Endothelial cell of umbilical vein (primary cell): ENCODE results near the gene TMEM132E. TPM values are rescaled to one million over a fixed set of nuclear protein-coding genes. Genes with fewer than 3 reads are reported as not detected.

Experiments
- BruUV-seq: library from RNA; stranded (reverse); fragments of 400-500 nt; replicated peaks from 2 replicates; lab custom pipeline; 2021; lab: Mats Ljungman, UMichigan
- CTCF ChIA-PET: fragments of 300-600, 350-600 bp; sonication (Branson Sonifier 250); formaldehyde crosslinking; loops from one replicate; lab custom pipeline; 2021; ENCODE audit warnings: antibody characterized with exemption, inconsistent platforms; lab: Charles Lee
- POLR2A ChIA-PET: fragments of 300-600, 350-600 bp; sonication (Branson Sonifier 250); formaldehyde crosslinking; loops from one replicate; lab custom pipeline; 2021; ENCODE audit warnings: antibody characterized with exemption, inconsistent platforms; lab: Charles Lee
- DNase-seq: peaks from one replicate; pipeline ENCODE4 v3.0.0-alpha.2; 2011; ENCODE audit warnings: low read depth, low spot score
- FAIRE-seq: peaks from 2 replicates; lab custom pipeline; 2011; peaks lifted over from hg19 to GRCh38; lab: Jason Lieb, UNC
- H2AFZ ChIP-seq: 2 replicates; pipeline ENCODE4 v1.6.0; 2012; ENCODE audit warnings: low read depth, low read length, control low read depth, inconsistent platforms
- H3K27ac ChIP-seq: 2 replicates; pipeline ENCODE4 v1.5.1; 2011; ENCODE audit warnings: low read depth, mild to moderate bottlenecking, control low read depth, low read length, moderate library complexity; ENCODE audit not compliant: insufficient read depth
- H3K27me3 ChIP-seq, 2 experiments: 2 replicates each; pipeline versions ENCODE4 v1.6.0 to v1.6.1; 2011; ENCODE audit warnings: low read length in 2 of 2, mixed read lengths in 1 of 2; ENCODE audit not compliant: control insufficient read depth in 2 of 2, insufficient read depth in 2 of 2
- H3K36me3 ChIP-seq, 2 experiments: 2 replicates in 1 of 2; 3 replicates in 1 of 2; pipeline ENCODE4 v1.5.1; 2011; ENCODE audit warnings: low read length in 2 of 2, mild to moderate bottlenecking in 1 of 2, moderate library complexity in 1 of 2; ENCODE audit not compliant: control insufficient read depth in 2 of 2, insufficient read depth in 2 of 2; ENCODE audit errors: extremely low read depth in 1 of 2
- H3K4me1 ChIP-seq: 3 replicates; pipeline ENCODE4 v1.5.1; 2011; ENCODE audit warnings: mild to moderate bottlenecking, low read length; ENCODE audit not compliant: control insufficient read depth, insufficient read depth; ENCODE audit errors: extremely low read depth
- H3K4me2 ChIP-seq: 2 replicates; pipeline ENCODE4 v1.6.1; 2011; ENCODE audit warnings: low read length, control low read depth, mixed read lengths; ENCODE audit not compliant: insufficient read depth
- H3K4me3 ChIP-seq, 3 experiments: fragments of 200-600 bp in 1 of 3; sonication (generic), shearing (Covaris generic) in 1 of 3; replicated peaks in 1 of 3; 2 replicates each; pipeline ENCODE4 v1.5.1; 2011 to 2016; ENCODE audit warnings: control low read depth in 3 of 3, low read length in 3 of 3, mild to moderate bottlenecking in 2 of 3, inconsistent platforms in 1 of 3, low read depth in 1 of 3, moderate library complexity in 1 of 3; ENCODE audit not compliant: insufficient read depth in 1 of 3
- H3K79me2 ChIP-seq: 2 replicates; pipeline ENCODE4 v1.6.0; 2012; ENCODE audit warnings: low read length, inconsistent platforms; ENCODE audit not compliant: control insufficient read depth, insufficient read depth
- H3K9ac ChIP-seq: replicated peaks from 2 replicates; pipeline ENCODE3; 2011; ENCODE audit warnings: low read length, control low read depth; ENCODE audit not compliant: insufficient read depth; ENCODE audit errors: extremely low read depth
- H3K9me1 ChIP-seq: replicated peaks from 3 replicates; pipeline ENCODE4 v1.6.0; 2011; ENCODE audit warnings: mild to moderate bottlenecking, low read length; ENCODE audit not compliant: control insufficient read depth, insufficient read depth; ENCODE audit errors: extremely low read depth
- H3K9me3 ChIP-seq: replicated peaks from 2 replicates; pipeline ENCODE4 v1.5.1; 2012; ENCODE audit warnings: low read length, inconsistent platforms; ENCODE audit not compliant: control insufficient read depth, insufficient read depth
- H4K20me1 ChIP-seq: replicated peaks from 2 replicates; pipeline ENCODE3; 2011; ENCODE audit warnings: mild to moderate bottlenecking, low read length; ENCODE audit not compliant: control insufficient read depth, insufficient read depth; ENCODE audit errors: extremely low read depth
- CTCF ChIP-seq, 2 donors: IDR thresholded peaks; 1 replicate in 1 of 2; 2 replicates in 1 of 2; pipeline ENCODE4 v1.5.1; 2011; ENCODE audit warnings: low read length in 2 of 2, mild to moderate bottlenecking in 2 of 2, moderate library complexity in 2 of 2, control low read depth in 1 of 2, inconsistent platforms in 1 of 2, low read depth in 1 of 2; ENCODE audit not compliant: insufficient read depth in 1 of 2; ENCODE audit errors: extremely low read depth in 1 of 2
- EZH2 ChIP-seq: IDR thresholded peaks from 2 replicates; pipeline ENCODE4 v1.6.1; 2012; ENCODE audit warnings: borderline replicate concordance, low read depth, mild to moderate bottlenecking, moderate library complexity, low read length, inconsistent platforms; ENCODE audit not compliant: severe bottlenecking
- FOS ChIP-seq: IDR thresholded peaks from 2 replicates; pipeline ENCODE4 v1.6.1; 2011; ENCODE audit warnings: mild to moderate bottlenecking, low read length, moderate library complexity, borderline replicate concordance; ENCODE audit not compliant: insufficient read depth
- MYC ChIP-seq: IDR thresholded peaks from one replicate; pipeline ENCODE4 v1.6.1; 2011; ENCODE audit warnings: mild to moderate bottlenecking, low read depth, low read length
- POLR2A ChIP-seq: IDR thresholded peaks from 2 replicates; pipeline ENCODE4 v1.6.1; 2012; ENCODE audit warnings: low read depth, mild to moderate bottlenecking, control low read depth, low read length
- POLR2AphosphoS5 ChIP-seq: IDR thresholded peaks from 2 replicates; pipeline ENCODE4 v1.6.1; 2012; ENCODE audit warnings: low read depth, mild to moderate bottlenecking, control low read depth, low read length, moderate library complexity; ENCODE audit not compliant: insufficient read depth
- dilution Hi-C: fragments of 300-500 bp; cut with MboI; formaldehyde crosslinking; loops from one replicate; pipeline ENCODE4 v1.15.0; 2019; ENCODE audit warnings: low sequenced_read_pairs; ENCODE audit not compliant: extremely low pct_ligation_motif_present
- intact Hi-C: fragments of 100-400 bp; cut with micrococcal nuclease; formaldehyde crosslinking; loops from one replicate; pipeline ENCODE4 v1.10.0; 2022
- polyA plus RNA-seq, 4 experiments: library from polyadenylated mRNA; depleted of rRNA in 3 of 4; stranded (reverse) in 3 of 4; unstranded in 1 of 4; fragments of >200 nt; gene quantifications; 2 replicates each; pipeline versions ENCODE4 v1.2.1 to v1.2.3, GENCODE V29; 2011 to 2012; ENCODE audit warnings: missing spikeins in 1 of 4
- total RNA-seq: library from RNA; stranded (reverse); gene quantifications from 2 replicates; pipeline ENCODE4 v1.2.3, GENCODE V29; 2021

The TMEM132E gene
- total and polyA plus RNA-seq, 2 donors (not counting 3 experiments of a cell fraction or from before 2014, with no cell fraction given), result not detected

DNA sequence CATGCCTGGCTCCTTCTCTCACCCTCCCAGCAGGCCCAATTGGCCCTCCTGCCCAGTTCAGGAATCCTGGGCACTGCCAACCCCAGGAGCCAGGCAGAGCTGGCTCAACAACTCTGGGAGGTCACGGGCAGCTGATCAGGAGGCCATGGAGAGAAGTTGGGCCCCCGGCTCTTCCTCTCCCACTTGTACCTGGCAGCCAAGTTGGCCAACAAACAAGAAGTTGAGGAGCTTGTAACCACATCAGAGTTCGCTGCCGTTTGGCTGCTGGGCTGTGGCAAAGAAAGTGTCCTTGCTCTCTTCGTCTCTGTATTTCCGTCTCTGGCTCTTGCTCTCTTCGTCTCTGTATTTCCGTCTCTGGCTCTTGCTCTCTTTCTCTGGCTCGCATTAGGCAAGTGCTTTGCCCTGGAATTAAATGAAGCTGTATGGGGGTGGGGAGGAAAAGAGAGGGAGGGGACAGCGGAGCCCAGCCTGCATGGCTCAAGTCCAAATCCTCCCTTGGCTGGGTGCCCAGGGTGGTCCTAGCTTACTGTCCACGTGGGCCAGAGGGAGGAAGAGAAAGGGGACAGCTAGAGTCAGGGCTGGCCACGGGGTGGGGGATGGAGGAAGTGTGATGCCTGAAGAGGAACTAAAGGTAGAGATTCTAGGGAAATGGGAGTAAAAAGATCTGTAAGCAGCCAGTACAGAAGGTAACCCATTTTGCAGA lies 7.8 kb upstream of the TMEM132E start:
- H3K27me3 ChIP-seq, result peaks cover under 1 to 2% of the 10 kb centered on the region in 2 experiments
- no peaks in the 10 kb centered on the region for H4K20me1 ChIP-seq
- H3K4me2 ChIP-seq, result no peak overlapping the region
- no peak overlapping the region for H3K9ac ChIP-seq
- H3K36me3 ChIP-seq, result no peaks in the 10 kb centered on the region
- TF ChIP-seq EZH2 (no peak), POLR2AphosphoS5 (no peak)
- no peaks in the 10 kb centered on the region for H3K9me3 ChIP-seq
- H3K4me3 ChIP-seq, result no peak overlapping the region
- DNase-seq (no peak), FAIRE-seq (no peak)
- CTCF ChIA-PET, result no interaction called here
- intact Hi-C loops, result no loop called here
- POLR2A ChIA-PET, result no interaction called here
- H3K9me1 ChIP-seq, result no peaks in the 10 kb centered on the region
- no peak overlapping the region for H3K27ac ChIP-seq
- BruUV-seq, result no TSS peak
- dilution Hi-C loops, result no loop called here
- no peak overlapping the region for H2AFZ ChIP-seq
- no peaks in the 10 kb centered on the region for H3K4me1 ChIP-seq
- no peaks in the 10 kb centered on the region for H3K79me2 ChIP-seq

GRCh38 chr17:34572483-34572882 lies 6.9 kb upstream of the TMEM132E start:
- ChIA-PET CTCF (no interaction called here), POLR2A (no interaction called here)
- no TSS peak for BruUV-seq
- Histone ChIP-seq H3K9ac (no peak overlapping the region), H3K9me3 (no peaks in the 10 kb centered on the region), H3K36me3 (no peaks in the 10 kb centered on the region), H3K4me2 (no peak overlapping the region), H3K4me1 (no peaks in the 10 kb centered on the region), H2AFZ (no peak overlapping the region), H3K4me3 (no peak overlapping the region), H3K79me2 (no peaks in the 10 kb centered on the region), H3K27me3 (peaks cover 7 to 10% of the 10 kb centered on the region in 2 experiments), H3K27ac (no peak overlapping the region), H4K20me1 (no peaks in the 10 kb centered on the region), H3K9me1 (no peaks in the 10 kb centered on the region)
- dilution Hi-C loops (no loop called here), intact Hi-C loops (no loop called here)
- DNase-seq (no peak), FAIRE-seq (no peak)
- no peak for TF ChIP-seq FOS
- no peak for TF ChIP-seq CTCF (IDR thresholded peaks at IDR 0.05; ENCODE audit: extremely low read depth in 1 of 2, insufficient read depth in 1 of 2, low read depth in 1 of 2, low read length in 2 of 2)
- TF ChIP-seq MYC, result no peak
- no peak for TF ChIP-seq POLR2A
